Fibroblast of lung (primary cell): Measurements from ENCODE around the gene MINK1. TPM values are rescaled to one million over a fixed set of nuclear protein-coding genes. Genes with fewer than 3 reads are reported as not detected.

Experiments used
- DNase-seq, 2 donors: peaks; one replicate each; pipeline versions ENCODE4 v3.0.0 to v3.0.0-alpha.2; 2010; ENCODE audit warnings: low read depth in 2 of 2
- H2AFZ ChIP-seq: 2 replicates; pipeline ENCODE4 v1.5.1; 2012; ENCODE audit warnings: low read length, control low read depth, inconsistent platforms
- H3K27ac ChIP-seq: 2 replicates; pipeline ENCODE4 v1.5.1; 2011; ENCODE audit warnings: low read length, control low read depth; ENCODE audit not compliant: insufficient read depth
- H3K27me3 ChIP-seq: 2 replicates; pipeline ENCODE4 v1.5.1; 2011; ENCODE audit warnings: mild to moderate bottlenecking, low read length; ENCODE audit not compliant: control insufficient read depth, insufficient read depth
- H3K36me3 ChIP-seq: 2 replicates; pipeline ENCODE4 v1.5.1; 2011; ENCODE audit warnings: low read length; ENCODE audit not compliant: control insufficient read depth, insufficient read depth
- H3K4me1 ChIP-seq: 2 replicates; pipeline ENCODE4 v1.5.1; 2011; ENCODE audit warnings: low read length; ENCODE audit not compliant: control insufficient read depth, insufficient read depth; ENCODE audit errors: extremely low read depth
- H3K4me2 ChIP-seq: 2 replicates; pipeline ENCODE4 v1.5.1; 2011; ENCODE audit warnings: low read length, control low read depth; ENCODE audit not compliant: insufficient read depth; ENCODE audit errors: extremely low read depth
- H3K4me3 ChIP-seq, 4 experiments: fragments of 200-600 bp in 1 of 4; sonication (generic) in 1 of 4; replicated peaks in 1 of 4; 2 replicates each; pipeline ENCODE4 v1.5.1; 2011 to 2016; ENCODE audit warnings: low read length in 4 of 4, low read depth in 3 of 4, mild to moderate bottlenecking in 3 of 4, control low read depth in 2 of 4, inconsistent platforms in 1 of 4, mixed read lengths in 1 of 4; ENCODE audit not compliant: insufficient read depth in 1 of 4; ENCODE audit errors: control extremely low read depth in 1 of 4
- H3K79me2 ChIP-seq: 2 replicates; pipeline ENCODE4 v1.5.1; 2012; ENCODE audit warnings: mild to moderate bottlenecking, low read length, inconsistent platforms; ENCODE audit not compliant: control insufficient read depth, insufficient read depth
- H3K9ac ChIP-seq: 2 replicates; pipeline ENCODE4 v1.5.1; 2011; ENCODE audit warnings: mild to moderate bottlenecking, low read length, control low read depth; ENCODE audit not compliant: insufficient read depth
- H3K9me3 ChIP-seq: 2 replicates; pipeline ENCODE4 v1.5.1; 2012; ENCODE audit warnings: low read depth, low read length; ENCODE audit not compliant: control insufficient read depth, insufficient read depth
- H4K20me1 ChIP-seq: 2 replicates; pipeline ENCODE4 v1.5.1; 2011; ENCODE audit warnings: low read length; ENCODE audit not compliant: control insufficient read depth, insufficient read depth; ENCODE audit errors: extremely low read depth
- EZH2 ChIP-seq: IDR thresholded peaks from 2 replicates; pipeline ENCODE4 v1.5.1; 2012; ENCODE audit warnings: low read length, control low read depth, mild to moderate bottlenecking; ENCODE audit errors: missing control alignments
- polyA plus RNA-seq, 2 donors: library from polyadenylated mRNA; depleted of rRNA in 1 of 2; stranded (reverse) in 1 of 2; unstranded in 1 of 2; fragments of >200 nt; gene quantifications; 2 replicates each; pipeline ENCODE4 v1.2.1, GENCODE V29; 2011 to 2012; ENCODE audit warnings: missing spikeins in 1 of 2
- total RNA-seq: library from RNA; depleted of rRNA; stranded (reverse); fragments of >200 nt; gene quantifications from 2 replicates; pipeline ENCODE4 v1.2.1, GENCODE V29; 2014
- TF ChIP-seq, protein P1 (sequence below), 2 donors: IDR thresholded peaks in 1 of 2; conservative IDR thresholded peaks in 1 of 2; 1 replicate in 1 of 2; 2 replicates in 1 of 2; pipeline ENCODE4 v1.5.1; 2011 to 2012; ENCODE audit warnings: low read length in 2 of 2, control low read depth in 1 of 2, inconsistent platforms in 1 of 2, low read depth in 1 of 2, mild to moderate bottlenecking in 1 of 2

MINK1 gene
- total and polyA plus RNA-seq, 2 donors (not counting 1 experiment from before 2014, with no cell fraction given) = 27.2 to 28.6 TPM

DNA sequence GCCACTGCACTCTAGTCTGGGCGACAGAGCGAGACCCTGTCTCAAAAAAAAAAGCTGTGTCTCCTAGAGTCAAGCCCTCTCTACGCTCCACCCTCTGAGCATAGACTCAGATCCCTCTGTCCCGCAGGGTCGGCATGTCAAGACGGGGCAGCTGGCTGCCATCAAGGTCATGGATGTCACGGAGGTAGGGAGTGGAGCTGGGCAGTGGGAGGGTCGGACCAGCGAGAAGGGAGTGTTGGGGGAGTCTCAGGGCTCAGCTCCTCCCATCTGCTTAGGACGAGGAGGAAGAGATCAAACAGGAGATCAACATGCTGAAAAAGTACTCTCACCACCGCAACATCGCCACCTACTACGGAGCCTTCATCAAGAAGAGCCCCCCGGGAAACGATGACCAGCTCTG lies 47.7 kb downstream of the MINK1 start:
- no peaks in the 10 kb centered on the region for H4K20me1 ChIP-seq
- no peaks in the 10 kb centered on the region for H3K27me3 ChIP-seq

GRCh38 chr17:4881761-4882555 lies 48.8 kb downstream of the MINK1 start:
- Histone ChIP-seq H3K79me2 (no peaks in the 10 kb centered on the region), H3K27ac (no peak overlapping the region), H3K4me2 (no peak overlapping the region), H3K4me1 (no peaks in the 10 kb centered on the region), H3K9me3 (no peaks in the 10 kb centered on the region), H3K4me3 (no peak overlapping the region), H3K27me3 (no peaks in the 10 kb centered on the region), H3K36me3 (peaks cover 19% of the 10 kb centered on the region), H3K9ac (no peak overlapping the region), H4K20me1 (no peaks in the 10 kb centered on the region), H2AFZ (no peak overlapping the region)
- TF ChIP-seq, protein P1, sequence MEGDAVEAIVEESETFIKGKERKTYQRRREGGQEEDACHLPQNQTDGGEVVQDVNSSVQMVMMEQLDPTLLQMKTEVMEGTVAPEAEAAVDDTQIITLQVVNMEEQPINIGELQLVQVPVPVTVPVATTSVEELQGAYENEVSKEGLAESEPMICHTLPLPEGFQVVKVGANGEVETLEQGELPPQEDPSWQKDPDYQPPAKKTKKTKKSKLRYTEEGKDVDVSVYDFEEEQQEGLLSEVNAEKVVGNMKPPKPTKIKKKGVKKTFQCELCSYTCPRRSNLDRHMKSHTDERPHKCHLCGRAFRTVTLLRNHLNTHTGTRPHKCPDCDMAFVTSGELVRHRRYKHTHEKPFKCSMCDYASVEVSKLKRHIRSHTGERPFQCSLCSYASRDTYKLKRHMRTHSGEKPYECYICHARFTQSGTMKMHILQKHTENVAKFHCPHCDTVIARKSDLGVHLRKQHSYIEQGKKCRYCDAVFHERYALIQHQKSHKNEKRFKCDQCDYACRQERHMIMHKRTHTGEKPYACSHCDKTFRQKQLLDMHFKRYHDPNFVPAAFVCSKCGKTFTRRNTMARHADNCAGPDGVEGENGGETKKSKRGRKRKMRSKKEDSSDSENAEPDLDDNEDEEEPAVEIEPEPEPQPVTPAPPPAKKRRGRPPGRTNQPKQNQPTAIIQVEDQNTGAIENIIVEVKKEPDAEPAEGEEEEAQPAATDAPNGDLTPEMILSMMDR (conservative IDR thresholded peaks at IDR 0.05 in 1 of 2, IDR thresholded peaks at IDR 0.05 in 1 of 2; ENCODE audit: low read depth in 1 of 2, low read length in 2 of 2) = peak; percentile 59 to 79
- no peak for TF ChIP-seq EZH2
- peak; percentile 14 to 34 for DNase-seq

More for the DNA sequence above, 47.7 kb downstream of the MINK1 start:
- no peak overlapping the region for H3K4me2 ChIP-seq
- H2AFZ ChIP-seq = no peak overlapping the region
- TF ChIP-seq EZH2 = no peak
- TF ChIP-seq, protein P1 (conservative IDR thresholded peaks at IDR 0.05 in 1 of 2, IDR thresholded peaks at IDR 0.05 in 1 of 2; ENCODE audit: low read depth in 1 of 2, low read length in 2 of 2) = no peak
- no peak overlapping the region for H3K9ac ChIP-seq
- no peaks in the 10 kb centered on the region for H3K4me1 ChIP-seq
- no peaks in the 10 kb centered on the region for H3K79me2 ChIP-seq
- H3K27ac ChIP-seq = no peak overlapping the region
- H3K4me3 ChIP-seq = no peak overlapping the region
- H3K36me3 ChIP-seq = peaks cover 13% of the 10 kb centered on the region
- no peak for DNase-seq
- no peaks in the 10 kb centered on the region for H3K9me3 ChIP-seq

DNA sequence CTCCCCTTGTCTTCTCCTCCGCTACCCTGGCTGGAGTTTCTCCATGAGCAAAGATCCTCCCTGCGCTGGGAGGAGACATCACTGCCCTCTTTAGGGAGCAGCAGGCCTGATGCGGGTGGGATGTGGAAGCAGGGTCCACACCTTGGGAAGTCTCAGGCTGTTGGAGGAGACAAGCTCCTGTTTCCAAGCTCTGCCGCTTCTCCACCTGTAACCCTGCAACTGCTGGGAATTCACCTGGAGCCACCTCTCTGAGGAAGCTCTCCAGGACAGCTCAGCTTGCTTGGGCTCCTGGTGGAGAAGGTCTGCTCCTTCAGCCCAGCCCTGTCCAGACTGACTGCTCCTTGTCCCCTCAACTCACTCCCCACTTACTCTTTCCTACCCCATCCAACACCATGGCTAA lies 51.3 kb downstream of the MINK1 start:
- DNase-seq = no peak
- Histone ChIP-seq H3K4me2 (no peak overlapping the region), H3K27ac (no peak overlapping the region), H3K4me3 (no peak overlapping the region), H4K20me1 (no peaks in the 10 kb centered on the region), H3K36me3 (peaks cover 23% of the 10 kb centered on the region), H3K9ac (no peak overlapping the region), H2AFZ (no peak overlapping the region), H3K4me1 (no peaks in the 10 kb centered on the region), H3K79me2 (no peaks in the 10 kb centered on the region), H3K27me3 (no peaks in the 10 kb centered on the region), H3K9me3 (no peaks in the 10 kb centered on the region)
- TF ChIP-seq, protein P1 (conservative IDR thresholded peaks at IDR 0.05 in 1 of 2, IDR thresholded peaks at IDR 0.05 in 1 of 2; ENCODE audit: low read depth in 1 of 2, low read length in 2 of 2) = no peak
- TF ChIP-seq EZH2 = no peak
